ENCODE measurements around the gene IAH1. TPM values are rescaled to one million over a fixed set of nuclear protein-coding genes. Genes with fewer than 3 reads are reported as not detected.
A peak's percentile ranks its signal among the peaks of the same experiment; 100 is the strongest.
"Not testable (repeated sequence)": the region's sequence is repeated elsewhere in the genome, so short reads cannot be mapped to it uniquely, and the experiment has no call there.

The IAH1 gene
- polyA plus RNA-seq, 1 donor from 2014 or later: 73.4 TPM

- peaks cover 3% of the 10 kb centered on the region for H3K36me3 Mint-ChIP-seq
- no peak overlapping the region for H3K4me3 Mint-ChIP-seq
- H3K27me3 Mint-ChIP-seq: no peaks in the 10 kb centered on the region
- peaks cover 0 to 2% (median 0%) of the 10 kb centered on the region in 3 donors for H3K4me1 Mint-ChIP-seq
- no peaks in the 10 kb centered on the region for H3K9me3 Mint-ChIP-seq
- H3K27ac Mint-ChIP-seq: no peak overlapping the region
Measured at GRCh38 chr2:9488583-9489547, 14.5 kb downstream of the IAH1 start.

- Mint-ChIP-seq H3K4me3 (no peak overlapping the region), H3K9me3 (no peaks in the 10 kb centered on the region), H3K27me3 (no peaks in the 10 kb centered on the region), H3K4me1 (peaks cover 0 to 3% (median 0%) of the 10 kb centered on the region in 3 donors), H3K27ac (peak overlapping the region in 2 of 3 donors; percentile 7 to 16), H3K36me3 (no peaks in the 10 kb centered on the region)
Measured at GRCh38 chr2:9490789-9491188, 16.4 kb downstream of the IAH1 start.

- peak overlapping the region in 2 of 3 donors; percentile 12 to 61 for H3K27ac Mint-ChIP-seq
- H3K4me3 Mint-ChIP-seq: no peak overlapping the region
- H3K27me3 Mint-ChIP-seq: no peaks in the 10 kb centered on the region
- no peaks in the 10 kb centered on the region for H3K9me3 Mint-ChIP-seq
- H3K36me3 Mint-ChIP-seq: no peaks in the 10 kb centered on the region
- peaks cover 0 to 3% (median 0%) of the 10 kb centered on the region in 3 donors for H3K4me1 Mint-ChIP-seq
Measured at GRCh38 chr2:9492927-9493326, 18.6 kb downstream of the IAH1 start.

GRCh38 chr2:9493478-9493877, 19.1 kb downstream of the IAH1 start:
- no peaks in the 10 kb centered on the region for H3K9me3 Mint-ChIP-seq
- no peaks in the 10 kb centered on the region for H3K36me3 Mint-ChIP-seq

GRCh38 chr2:9494081-9494480, 19.7 kb downstream of the IAH1 start:
- H3K36me3 Mint-ChIP-seq: no peaks in the 10 kb centered on the region
- no peaks in the 10 kb centered on the region for H3K27me3 Mint-ChIP-seq
- H3K4me3 Mint-ChIP-seq: no peak overlapping the region
- H3K27ac Mint-ChIP-seq: peak overlapping the region; percentile 12 to 61 (median 19)
- H3K4me1 Mint-ChIP-seq: peaks cover 0 to 3% (median 0%) of the 10 kb centered on the region in 3 donors
- H3K9me3 Mint-ChIP-seq: no peaks in the 10 kb centered on the region

More at GRCh38 chr2:9493478-9493877, 19.1 kb downstream of the IAH1 start:
- H3K27me3 Mint-ChIP-seq: no peaks in the 10 kb centered on the region
- H3K4me3 Mint-ChIP-seq: no peak overlapping the region
- peaks cover 0 to 3% (median 0%) of the 10 kb centered on the region in 3 donors for H3K4me1 Mint-ChIP-seq
- peak overlapping the region; percentile 12 to 61 (median 19) for H3K27ac Mint-ChIP-seq

- H3K36me3 Mint-ChIP-seq: no peaks in the 10 kb centered on the region
- no peaks in the 10 kb centered on the region for H3K27me3 Mint-ChIP-seq
- H3K4me1 Mint-ChIP-seq: peaks cover 0 to 3% (median 0%) of the 10 kb centered on the region in 3 donors
- peak overlapping the region in 1 of 3 donors; percentile 50 for H3K27ac Mint-ChIP-seq
- H3K4me3 Mint-ChIP-seq: no peak overlapping the region
- no peaks in the 10 kb centered on the region for H3K9me3 Mint-ChIP-seq
Measured at GRCh38 chr2:9497017-9497416, 22.7 kb downstream of the IAH1 start.

GRCh38 chr2:9498210-9498609, 23.9 kb downstream of the IAH1 start:
- H3K4me3 Mint-ChIP-seq: no peak overlapping the region
- H3K36me3 Mint-ChIP-seq: no peaks in the 10 kb centered on the region
- no peaks in the 10 kb centered on the region for H3K9me3 Mint-ChIP-seq
- peaks cover 0 to 3% (median 0%) of the 10 kb centered on the region in 3 donors for H3K4me1 Mint-ChIP-seq
- H3K27me3 Mint-ChIP-seq: no peaks in the 10 kb centered on the region
- no peak overlapping the region for H3K27ac Mint-ChIP-seq

GRCh38 chr2:9508931-9509330, 34.6 kb downstream of the IAH1 start:
- peak overlapping the region in 2 of 3 donors; percentile 7 to 67 for H3K27ac Mint-ChIP-seq
- no peaks in the 10 kb centered on the region for H3K4me1 Mint-ChIP-seq
- H3K4me3 Mint-ChIP-seq: no peak overlapping the region
- no peaks in the 10 kb centered on the region for H3K9me3 Mint-ChIP-seq
- H3K36me3 Mint-ChIP-seq: peaks cover 7% of the 10 kb centered on the region
- no peaks in the 10 kb centered on the region for H3K27me3 Mint-ChIP-seq

- not testable (repeated sequence) for H3K4me1 Mint-ChIP-seq, H3K27ac Mint-ChIP-seq, H3K9me3 Mint-ChIP-seq, H3K27me3 Mint-ChIP-seq, H3K4me3 Mint-ChIP-seq, H3K36me3 Mint-ChIP-seq
Measured at GRCh38 chr2:9513946-9514345, 39.6 kb downstream of the IAH1 start.

- H3K36me3 Mint-ChIP-seq: peaks cover 7% of the 10 kb centered on the region
- H3K4me1 Mint-ChIP-seq: no peaks in the 10 kb centered on the region
- H3K27me3 Mint-ChIP-seq: no peaks in the 10 kb centered on the region
- H3K27ac Mint-ChIP-seq: no peak overlapping the region
- H3K4me3 Mint-ChIP-seq: no peak overlapping the region
- H3K9me3 Mint-ChIP-seq: no peaks in the 10 kb centered on the region
Measured at GRCh38 chr2:9517118-9517782, 42.9 kb downstream of the IAH1 start.

- Mint-ChIP-seq H3K4me3 (no peak overlapping the region), H3K4me1 (no peaks in the 10 kb centered on the region), H3K36me3 (peaks cover 7% of the 10 kb centered on the region), H3K9me3 (no peaks in the 10 kb centered on the region), H3K27me3 (no peaks in the 10 kb centered on the region), H3K27ac (no peak overlapping the region)
Measured at GRCh38 chr2:9518163-9518562, 43.8 kb downstream of the IAH1 start.

- no peaks in the 10 kb centered on the region for H3K27me3 Mint-ChIP-seq
- no peaks in the 10 kb centered on the region for H3K9me3 Mint-ChIP-seq
- H3K4me1 Mint-ChIP-seq: no peaks in the 10 kb centered on the region
- H3K27ac Mint-ChIP-seq: no peak overlapping the region
- H3K4me3 Mint-ChIP-seq: no peak overlapping the region
- H3K36me3 Mint-ChIP-seq: peaks cover 9% of the 10 kb centered on the region
Measured at GRCh38 chr2:9518780-9519179, 44.4 kb downstream of the IAH1 start.

- no peaks in the 10 kb centered on the region for H3K4me1 Mint-ChIP-seq
- no peak overlapping the region for H3K4me3 Mint-ChIP-seq
- H3K36me3 Mint-ChIP-seq: peaks cover 7% of the 10 kb centered on the region
- H3K27me3 Mint-ChIP-seq: no peaks in the 10 kb centered on the region
- H3K9me3 Mint-ChIP-seq: no peaks in the 10 kb centered on the region
- peak overlapping the region in 1 of 3 donors; percentile 31 for H3K27ac Mint-ChIP-seq
Measured at GRCh38 chr2:9519250-9519649, 44.9 kb downstream of the IAH1 start.

- Mint-ChIP-seq H3K27ac (no peak overlapping the region), H3K36me3 (peaks cover 2% of the 10 kb centered on the region), H3K9me3 (no peaks in the 10 kb centered on the region), H3K4me3 (no peak overlapping the region), H3K27me3 (no peaks in the 10 kb centered on the region), H3K4me1 (peaks cover 0 to 3% (median 0%) of the 10 kb centered on the region in 3 donors)
Measured at GRCh38 chr2:9524291-9524690, 49.9 kb downstream of the IAH1 start.

GRCh38 chr2:9525266-9525665, 50.9 kb downstream of the IAH1 start:
- peaks cover 0 to 3% (median 0%) of the 10 kb centered on the region in 3 donors for H3K4me1 Mint-ChIP-seq
- H3K27ac Mint-ChIP-seq: no peak overlapping the region
- H3K9me3 Mint-ChIP-seq: no peaks in the 10 kb centered on the region
- no peak overlapping the region for H3K4me3 Mint-ChIP-seq
- H3K27me3 Mint-ChIP-seq: no peaks in the 10 kb centered on the region
- peaks cover 2% of the 10 kb centered on the region for H3K36me3 Mint-ChIP-seq
